BLaER1 (cell line): ENCODE data around the gene FZD4.
"Not testable (repeated sequence)": the region's sequence is repeated elsewhere in the genome, so short reads cannot be mapped to it uniquely, and the experiment has no call there.

Experiments
- H3K27ac ChIP-seq: shearing (Covaris generic); formaldehyde crosslinking; 2 replicates; pipeline ENCODE4 v1.8.1; 2022
- H3K27me3 ChIP-seq: shearing (Covaris generic); formaldehyde crosslinking; 2 replicates; pipeline ENCODE4 v1.8.1; 2022
- H3K36me3 ChIP-seq: shearing (Covaris generic); formaldehyde crosslinking; 2 replicates; pipeline ENCODE4 v1.8.1; 2022
- H3K4me1 ChIP-seq: shearing (Covaris generic); formaldehyde crosslinking; 2 replicates; pipeline ENCODE4 v1.8.1; 2022
- H3K4me2 ChIP-seq: shearing (Covaris generic); formaldehyde crosslinking; 2 replicates; pipeline ENCODE4 v1.8.1; 2022
- H3K4me3 ChIP-seq: shearing (Covaris generic); formaldehyde crosslinking; 2 replicates; pipeline ENCODE4 v1.8.1; 2022
- H3K9ac ChIP-seq: shearing (Covaris generic); formaldehyde crosslinking; 2 replicates; pipeline ENCODE4 v1.8.1; 2022
- H3K9me3 ChIP-seq: shearing (Covaris generic); formaldehyde crosslinking; 2 replicates; pipeline ENCODE4 v1.8.1; 2022
- H4K20me1 ChIP-seq: shearing (Covaris generic); formaldehyde crosslinking; 2 replicates; pipeline ENCODE4 v1.8.1; 2022
- Cebpa-rat ChIP-seq: shearing (Covaris generic); IDR thresholded peaks from 2 replicates; pipeline ENCODE4 v1.8.1; 2022

FZD4 gene

DNA sequence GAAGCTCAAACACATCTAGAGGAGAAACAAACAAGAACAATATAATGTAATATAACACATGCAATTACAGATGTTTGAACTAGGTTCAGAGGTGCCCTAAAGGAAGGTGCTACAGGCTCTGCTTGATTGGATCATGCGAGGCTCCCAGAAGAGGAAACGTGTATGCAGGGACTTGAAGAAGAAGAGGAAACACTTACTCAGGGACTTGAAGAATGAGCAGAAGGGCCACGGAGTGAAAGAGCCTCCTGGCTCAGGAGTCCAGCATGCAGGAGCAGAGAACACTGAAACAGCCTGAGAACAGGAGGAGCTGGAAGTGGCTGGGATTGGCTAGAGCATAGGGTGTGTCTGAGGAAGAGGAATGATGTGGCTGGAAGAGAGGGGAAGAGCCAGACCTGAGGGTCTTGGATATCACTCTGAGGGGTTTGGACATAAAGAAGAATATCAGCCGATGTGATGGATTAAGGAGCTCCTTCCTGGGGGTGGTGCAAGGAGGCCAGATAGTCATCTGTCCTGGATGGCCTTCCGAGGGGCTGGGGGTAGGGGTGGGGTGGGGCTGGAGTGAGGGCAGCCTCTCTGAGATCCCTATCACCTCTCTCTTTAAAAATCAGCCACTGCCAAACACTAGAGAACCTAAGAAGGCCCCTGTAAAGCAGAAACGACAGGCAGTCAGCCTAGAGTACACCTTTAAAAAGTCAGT, 16.8 kb downstream of the FZD4 start:
- no peak overlapping the region for H3K4me2 ChIP-seq
- no peaks in the 10 kb centered on the region for H3K9me3 ChIP-seq
- no peak for TF ChIP-seq Cebpa-rat
- no peaks in the 10 kb centered on the region for H4K20me1 ChIP-seq
- H3K9ac ChIP-seq, result no peak overlapping the region
- no peak overlapping the region for H3K4me3 ChIP-seq
- no peaks in the 10 kb centered on the region for H3K27me3 ChIP-seq
- no peaks in the 10 kb centered on the region for H3K4me1 ChIP-seq
- no peak overlapping the region for H3K27ac ChIP-seq
- H3K36me3 ChIP-seq, result no peaks in the 10 kb centered on the region

DNA sequence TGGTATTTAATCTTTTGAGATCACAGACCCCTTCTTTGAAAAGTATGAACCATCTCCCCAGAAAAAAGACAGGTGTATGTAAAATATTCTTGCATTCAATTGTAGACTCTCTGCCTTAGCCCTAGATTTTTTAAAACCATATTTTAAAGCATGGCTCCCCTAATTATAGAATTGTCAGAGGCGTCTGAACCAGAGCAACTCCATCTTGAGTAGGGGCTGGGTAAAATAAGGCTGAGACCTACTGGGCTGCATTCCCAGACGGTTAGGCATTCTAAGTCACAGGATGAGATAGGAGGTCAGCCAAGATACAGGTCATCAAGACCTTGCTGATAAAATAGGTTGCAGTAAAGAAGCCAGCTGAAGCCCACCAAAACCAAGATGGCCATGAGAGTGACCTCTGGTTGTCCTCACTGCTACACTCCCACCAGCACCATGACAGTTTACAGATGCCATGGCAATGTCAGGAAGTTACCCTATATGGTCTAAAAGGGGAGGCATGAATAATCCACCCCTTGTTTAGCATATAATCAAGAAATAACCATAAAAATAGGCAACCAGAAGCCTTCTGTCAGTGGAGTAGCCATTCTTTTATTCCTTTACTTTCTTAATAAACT, 17.9 kb downstream of the FZD4 start:
- not testable (repeated sequence) for H3K9ac ChIP-seq, H3K4me2 ChIP-seq, H3K9me3 ChIP-seq, H4K20me1 ChIP-seq, H3K27ac ChIP-seq, H3K4me3 ChIP-seq, H3K36me3 ChIP-seq, H3K4me1 ChIP-seq, H3K27me3 ChIP-seq

DNA sequence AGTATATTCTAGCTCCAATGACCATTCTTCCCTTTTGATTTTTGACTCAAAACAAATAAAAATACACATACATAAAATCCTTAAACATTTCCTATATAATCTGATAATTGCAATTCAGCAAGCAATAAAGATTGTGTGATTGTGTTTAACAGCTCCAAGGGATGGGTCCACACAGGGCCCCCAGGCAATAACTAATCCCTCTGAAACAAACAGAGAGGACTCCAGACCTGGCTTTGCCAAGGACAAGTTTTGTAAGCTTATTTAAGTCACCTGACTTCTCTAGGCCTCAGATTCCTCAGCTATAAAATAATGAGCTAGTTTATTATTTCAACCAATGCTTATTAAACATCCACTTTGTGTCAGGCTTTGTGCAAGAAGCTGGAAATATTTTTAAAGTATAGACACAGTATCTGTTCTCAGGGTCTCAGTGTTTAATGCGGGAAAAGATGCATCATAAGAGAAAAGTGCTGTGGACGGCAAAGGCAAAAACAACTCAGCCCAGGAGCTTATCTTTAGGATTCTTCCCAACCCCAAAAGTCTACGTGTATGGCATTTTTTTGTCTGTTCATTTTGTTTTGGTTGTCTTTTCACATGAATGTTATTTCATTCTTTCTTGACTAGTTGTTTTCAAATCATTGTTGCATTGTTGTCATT, 20.1 kb downstream of the FZD4 start:
- TF ChIP-seq Cebpa-rat, result no peak
- Histone ChIP-seq H3K27me3 (no peaks in the 10 kb centered on the region), H4K20me1 (no peaks in the 10 kb centered on the region), H3K4me2 (no peak overlapping the region), H3K27ac (no peak overlapping the region), H3K4me3 (no peak overlapping the region), H3K9me3 (no peaks in the 10 kb centered on the region), H3K9ac (no peak overlapping the region), H3K36me3 (no peaks in the 10 kb centered on the region), H3K4me1 (no peaks in the 10 kb centered on the region)

DNA sequence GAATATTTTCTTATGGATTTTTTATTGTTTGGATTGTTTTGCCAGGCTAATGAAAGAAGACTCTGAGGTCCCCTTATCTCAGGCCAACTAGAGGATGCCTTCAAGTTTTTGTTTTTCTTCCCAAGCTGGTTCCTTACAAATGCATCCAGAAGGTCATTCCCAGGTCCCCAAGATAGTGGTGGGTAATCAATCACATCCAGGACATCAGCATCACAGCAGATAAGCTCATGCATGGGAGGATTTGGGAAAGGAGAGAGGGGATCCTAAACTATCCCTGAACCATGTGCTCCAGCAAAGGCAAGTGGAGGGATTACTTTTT, 20.7 kb downstream of the FZD4 start:
- Histone ChIP-seq H3K4me1 (no peaks in the 10 kb centered on the region), H3K4me2 (no peak overlapping the region), H3K36me3 (no peaks in the 10 kb centered on the region), H3K9ac (no peak overlapping the region), H3K9me3 (no peaks in the 10 kb centered on the region), H3K27me3 (no peaks in the 10 kb centered on the region), H4K20me1 (no peaks in the 10 kb centered on the region), H3K4me3 (no peak overlapping the region), H3K27ac (no peak overlapping the region)
- TF ChIP-seq Cebpa-rat, result no peak

DNA sequence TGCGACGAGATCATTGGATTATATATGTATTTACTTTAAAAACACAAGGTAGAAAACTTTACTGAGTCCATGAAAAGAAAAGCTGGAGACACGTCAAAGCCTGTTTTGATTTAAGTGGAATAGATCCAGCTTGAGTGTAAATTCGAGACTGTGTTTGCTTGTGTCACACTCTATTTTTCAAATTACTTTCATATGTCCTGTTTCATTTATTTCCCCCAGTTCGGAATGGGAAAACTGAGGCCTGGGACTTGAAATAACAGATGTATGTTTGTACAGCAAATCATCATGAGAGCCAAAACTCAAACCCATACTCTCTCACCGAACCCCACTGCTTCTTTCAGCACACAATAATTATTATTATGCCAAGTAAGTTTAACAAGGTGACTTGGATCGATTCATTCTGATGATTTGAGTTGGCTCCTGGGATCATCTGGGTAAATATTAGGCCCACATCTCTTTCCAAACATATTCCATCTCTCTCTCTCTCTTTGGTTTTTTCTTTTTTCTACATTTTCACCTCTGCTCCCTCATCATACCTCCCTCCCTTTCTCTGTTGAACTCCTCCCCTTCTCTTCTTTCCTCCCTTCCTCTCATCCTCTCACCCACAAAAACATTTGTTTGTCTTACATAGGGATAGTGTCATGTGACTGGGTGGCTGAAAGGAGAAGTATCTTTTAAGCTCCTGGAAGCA, 21.2 kb downstream of the FZD4 start:
- Histone ChIP-seq H3K4me1 (no peaks in the 10 kb centered on the region), H3K36me3 (no peaks in the 10 kb centered on the region), H3K27me3 (no peaks in the 10 kb centered on the region), H3K9me3 (no peaks in the 10 kb centered on the region), H3K9ac (no peak overlapping the region), H3K4me2 (no peak overlapping the region), H3K4me3 (no peak overlapping the region), H3K27ac (no peak overlapping the region), H4K20me1 (no peaks in the 10 kb centered on the region)
- no peak for TF ChIP-seq Cebpa-rat

DNA sequence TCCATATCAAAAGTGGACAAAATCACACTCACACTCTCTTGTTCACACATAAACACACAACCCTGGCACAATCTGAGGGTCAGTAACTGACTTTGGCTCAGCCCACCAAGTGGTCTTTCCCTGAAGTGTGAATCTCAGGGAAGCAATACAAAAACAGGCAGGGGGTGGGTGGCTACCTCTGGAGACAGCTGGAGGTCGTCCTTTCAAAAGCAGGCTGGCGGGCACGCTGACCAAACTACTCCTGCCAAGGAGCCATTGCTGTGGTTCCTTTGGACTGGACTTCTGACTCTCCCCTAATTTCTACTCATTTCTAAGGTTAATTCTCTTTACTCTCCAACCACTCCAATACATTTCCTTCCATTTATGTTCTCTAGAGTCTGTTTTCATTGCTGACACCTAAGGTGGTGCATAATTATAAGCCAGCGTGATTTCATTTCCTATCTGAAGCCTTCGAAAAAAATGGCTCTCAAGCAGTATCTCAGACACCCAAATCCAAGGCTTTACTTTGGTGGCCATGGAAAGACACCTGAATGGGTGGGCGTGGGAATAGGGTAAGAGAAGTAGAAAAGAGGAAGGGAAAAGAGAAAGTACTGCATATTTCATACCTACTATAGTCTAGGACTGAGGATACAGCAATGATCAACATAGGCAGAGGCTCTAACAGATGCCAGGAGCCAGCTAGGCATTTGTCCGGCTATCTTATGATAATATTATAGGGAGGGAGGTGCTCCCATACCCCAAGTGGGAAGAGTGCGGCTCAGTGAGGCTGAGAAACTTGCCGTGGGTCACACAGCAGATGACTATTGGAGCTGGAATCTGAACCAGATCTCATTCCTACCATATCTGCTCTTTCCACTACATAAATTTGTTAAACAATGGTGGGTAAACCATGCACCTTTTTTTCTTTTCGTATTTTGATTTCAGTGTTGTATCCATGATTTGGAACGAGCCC, 22.0 kb downstream of the FZD4 start:
- H3K27ac ChIP-seq, result no peak overlapping the region
- H3K4me2 ChIP-seq, result no peak overlapping the region
- no peak for TF ChIP-seq Cebpa-rat

DNA sequence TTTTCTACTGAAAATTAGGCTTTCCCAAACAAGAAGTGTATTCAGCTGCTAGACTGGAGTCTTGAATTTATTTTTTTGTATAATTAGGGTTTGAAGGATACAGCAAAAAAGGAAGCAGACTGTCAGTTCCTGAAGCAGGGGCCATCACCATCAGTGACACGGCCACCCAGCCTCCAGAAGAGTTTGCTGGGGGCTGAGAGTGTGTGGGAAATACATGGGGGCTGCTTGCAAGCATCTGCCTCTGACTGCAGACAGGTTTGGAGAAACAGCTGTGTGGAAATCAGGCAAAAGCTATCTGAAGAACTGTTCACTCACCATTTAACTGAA, 23.0 kb downstream of the FZD4 start:
- Histone ChIP-seq H3K27ac (no peak overlapping the region), H3K4me2 (no peak overlapping the region)

More for the DNA sequence above, 22.0 kb downstream of the FZD4 start:
- H3K4me1 ChIP-seq, result no peaks in the 10 kb centered on the region
- no peak overlapping the region for H3K9ac ChIP-seq
- H3K4me3 ChIP-seq, result no peak overlapping the region
- H3K9me3 ChIP-seq, result no peaks in the 10 kb centered on the region
- H3K36me3 ChIP-seq, result no peaks in the 10 kb centered on the region
- H4K20me1 ChIP-seq, result no peaks in the 10 kb centered on the region
- no peaks in the 10 kb centered on the region for H3K27me3 ChIP-seq

DNA sequence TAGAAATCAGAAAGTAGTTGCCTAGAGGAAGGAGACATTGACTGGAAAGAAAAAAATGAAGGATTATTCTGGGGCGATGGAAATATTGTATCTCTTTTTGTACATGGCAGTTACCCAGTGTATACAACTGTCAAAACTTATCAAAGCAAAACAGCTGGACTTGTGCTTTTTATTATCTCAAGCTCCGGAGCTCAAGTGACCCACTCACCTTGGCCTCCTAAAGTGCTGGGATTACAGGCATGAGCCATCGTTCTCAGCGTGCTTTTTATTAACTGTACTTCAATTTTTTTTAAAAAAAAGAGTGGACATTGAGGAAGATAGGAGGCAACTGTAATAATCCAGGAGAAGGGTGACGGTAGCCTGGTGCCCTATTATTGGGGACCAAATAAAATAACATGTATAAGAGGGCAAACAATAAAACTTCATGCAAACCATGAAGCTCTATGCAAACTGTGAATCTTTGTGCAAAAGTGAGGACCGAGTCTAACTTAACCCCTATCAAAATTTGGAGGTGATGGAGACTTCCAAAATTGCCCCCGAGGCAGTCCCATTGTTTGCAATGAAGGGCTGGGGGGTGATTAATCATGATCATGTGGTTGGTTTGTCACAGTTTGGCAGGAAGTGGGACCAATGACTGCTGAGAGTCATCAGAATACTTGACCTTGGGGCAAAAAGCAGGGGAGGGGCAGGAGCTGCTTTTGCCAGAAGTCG, 23.5 kb downstream of the FZD4 start:
- Histone ChIP-seq H3K9ac (no peak overlapping the region), H3K4me3 (no peak overlapping the region), H4K20me1 (no peaks in the 10 kb centered on the region), H3K4me1 (no peaks in the 10 kb centered on the region), H3K4me2 (no peak overlapping the region), H3K36me3 (no peaks in the 10 kb centered on the region), H3K27ac (no peak overlapping the region), H3K27me3 (no peaks in the 10 kb centered on the region), H3K9me3 (no peaks in the 10 kb centered on the region)
- TF ChIP-seq Cebpa-rat, result no peak

More for the DNA sequence above, 23.0 kb downstream of the FZD4 start:
- TF ChIP-seq Cebpa-rat, result no peak
- no peak overlapping the region for H3K9ac ChIP-seq
- no peaks in the 10 kb centered on the region for H3K9me3 ChIP-seq
- no peaks in the 10 kb centered on the region for H3K4me1 ChIP-seq
- no peak overlapping the region for H3K4me3 ChIP-seq
- H3K27me3 ChIP-seq, result no peaks in the 10 kb centered on the region
- H3K36me3 ChIP-seq, result no peaks in the 10 kb centered on the region
- no peaks in the 10 kb centered on the region for H4K20me1 ChIP-seq

DNA sequence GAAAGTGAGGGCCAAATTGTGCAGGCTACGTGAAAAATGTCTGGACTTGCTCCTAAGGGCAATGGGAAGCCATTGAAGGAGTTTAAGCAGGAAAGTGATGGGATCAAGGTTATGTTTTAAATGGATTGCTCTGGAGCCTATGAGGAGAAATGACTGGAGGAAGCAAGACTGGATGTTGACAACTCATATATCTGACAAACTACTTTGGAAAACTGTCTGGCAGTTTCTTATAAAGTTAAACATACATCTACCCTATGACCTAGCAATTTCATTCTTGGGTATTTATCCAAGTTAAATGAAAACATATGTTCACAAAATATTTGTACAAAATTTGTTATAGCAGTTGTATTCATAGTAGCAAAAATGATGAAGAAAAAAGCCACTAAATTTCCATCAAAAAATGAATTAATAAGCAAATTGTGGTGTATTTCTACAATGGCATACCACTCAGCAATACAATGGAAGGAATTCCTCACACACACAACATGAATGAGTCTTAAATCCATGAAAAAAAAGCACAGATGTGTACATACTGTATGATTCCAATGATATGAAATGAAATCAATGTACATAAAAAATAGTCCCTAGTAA, 24.1 kb downstream of the FZD4 start:
- no peaks in the 10 kb centered on the region for H3K4me1 ChIP-seq
- no peaks in the 10 kb centered on the region for H3K36me3 ChIP-seq
- H3K27ac ChIP-seq, result no peak overlapping the region
- no peaks in the 10 kb centered on the region for H3K9me3 ChIP-seq
- no peak overlapping the region for H3K9ac ChIP-seq
- H3K4me3 ChIP-seq, result no peak overlapping the region
- TF ChIP-seq Cebpa-rat, result no peak
- no peaks in the 10 kb centered on the region for H3K27me3 ChIP-seq
- H3K4me2 ChIP-seq, result no peak overlapping the region
- no peaks in the 10 kb centered on the region for H4K20me1 ChIP-seq
